ENCODE data around the gene BPHL. TPM values are rescaled to one million over a fixed set of nuclear protein-coding genes. Genes with fewer than 3 reads are reported as not detected.
A peak's percentile ranks its signal among the peaks of the same experiment; 100 is the strongest.

Gene BPHL
- total and polyA plus RNA-seq, 2 experiments from 2014 or later = 22.8 to 45.5 TPM

DNA sequence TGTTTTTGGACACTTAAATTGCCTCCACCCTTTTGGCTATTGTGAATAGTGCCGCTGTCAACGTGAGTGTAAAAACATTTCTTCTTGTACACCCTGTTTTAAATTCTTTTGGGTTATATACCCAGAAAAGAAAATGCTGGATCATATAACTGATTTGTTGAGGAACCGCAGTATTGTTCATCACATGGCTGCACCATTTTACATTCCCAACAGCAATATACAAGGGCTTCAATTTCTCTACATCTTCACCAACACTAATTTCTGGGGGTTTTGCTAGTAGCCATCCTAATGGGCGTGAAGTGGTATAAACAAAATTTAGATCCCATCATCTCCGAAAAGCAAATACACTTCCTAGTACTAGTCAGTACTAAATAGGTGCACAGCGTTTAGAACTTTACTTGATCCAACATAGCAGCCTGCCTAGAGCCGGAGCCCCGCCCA lies 579 bp upstream of the BPHL start:
- Histone ChIP-seq H3K27ac (ENCODE audit: low read depth) (peak overlapping the region; percentile 99), H3K79me2 (replicated peaks; ENCODE audit: insufficient read depth) (peaks cover 9% of the 10 kb centered on the region), H3F3A (replicated peaks; ENCODE audit: low read depth) (peaks cover 10% of the 10 kb centered on the region), H3K9me2 (ENCODE audit: insufficient read depth) (no peaks in the 10 kb centered on the region), H3K4me2 (peak overlapping the region; percentile 94), H3K27me3 (ENCODE audit: insufficient read depth) (no peaks in the 10 kb centered on the region), H3K4me3 (peak overlapping the region; percentile 97), H3K4me1 (ENCODE audit: insufficient read depth) (peaks cover 27% of the 10 kb centered on the region), H3K36me3 (ENCODE audit: insufficient read depth) (peaks cover 1% of the 10 kb centered on the region; the same call in 1 of the 2 replicates), H2AFZ (peak overlapping the region; percentile 14; the same call in 1 of the 2 replicates), H4K20me1 (replicated peaks; ENCODE audit: insufficient read depth) (no peaks in the 10 kb centered on the region; the same call in 1 of the 2 replicates)
- Mint-ChIP-seq H3K4me3 (peak overlapping the region; percentile 73), H3K27me3 (ENCODE audit: insufficient read depth, low read depth, poor library complexity) (peaks cover 8% of the 10 kb centered on the region), H3K9me3 (no peaks in the 10 kb centered on the region), H3K27ac (peak overlapping the region; percentile 87), H3K4me1 (peaks cover 26% of the 10 kb centered on the region), H3K36me3 (ENCODE audit: low read depth) (peaks cover 3% of the 10 kb centered on the region)
- ATAC-seq (no peak; the same call in 2 of the 3 replicates), DNase-seq (ENCODE audit: low spot score) (no peak)
- no peak for TF ChIP-seq POLR2AphosphoS5 (IDR thresholded peaks at IDR 0.05; ENCODE audit: low read depth)
- TF ChIP-seq, protein P1, sequence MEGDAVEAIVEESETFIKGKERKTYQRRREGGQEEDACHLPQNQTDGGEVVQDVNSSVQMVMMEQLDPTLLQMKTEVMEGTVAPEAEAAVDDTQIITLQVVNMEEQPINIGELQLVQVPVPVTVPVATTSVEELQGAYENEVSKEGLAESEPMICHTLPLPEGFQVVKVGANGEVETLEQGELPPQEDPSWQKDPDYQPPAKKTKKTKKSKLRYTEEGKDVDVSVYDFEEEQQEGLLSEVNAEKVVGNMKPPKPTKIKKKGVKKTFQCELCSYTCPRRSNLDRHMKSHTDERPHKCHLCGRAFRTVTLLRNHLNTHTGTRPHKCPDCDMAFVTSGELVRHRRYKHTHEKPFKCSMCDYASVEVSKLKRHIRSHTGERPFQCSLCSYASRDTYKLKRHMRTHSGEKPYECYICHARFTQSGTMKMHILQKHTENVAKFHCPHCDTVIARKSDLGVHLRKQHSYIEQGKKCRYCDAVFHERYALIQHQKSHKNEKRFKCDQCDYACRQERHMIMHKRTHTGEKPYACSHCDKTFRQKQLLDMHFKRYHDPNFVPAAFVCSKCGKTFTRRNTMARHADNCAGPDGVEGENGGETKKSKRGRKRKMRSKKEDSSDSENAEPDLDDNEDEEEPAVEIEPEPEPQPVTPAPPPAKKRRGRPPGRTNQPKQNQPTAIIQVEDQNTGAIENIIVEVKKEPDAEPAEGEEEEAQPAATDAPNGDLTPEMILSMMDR (conservative IDR thresholded peaks at IDR 0.05; ENCODE audit: low read depth in 2 of 2) = no peak
- TF ChIP-seq EZH2phosphoT487 (IDR thresholded peaks at IDR 0.05; ENCODE audit: unreplicated experiment) = no peak
- no peak for TF ChIP-seq ZNF331 (CRISPR knock-in tag; IDR thresholded peaks at IDR 0.05; ENCODE audit: low read depth)
- no peak for TF ChIP-seq JUNB (IDR thresholded peaks at IDR 0.05; ENCODE audit: unreplicated experiment)

DNA sequence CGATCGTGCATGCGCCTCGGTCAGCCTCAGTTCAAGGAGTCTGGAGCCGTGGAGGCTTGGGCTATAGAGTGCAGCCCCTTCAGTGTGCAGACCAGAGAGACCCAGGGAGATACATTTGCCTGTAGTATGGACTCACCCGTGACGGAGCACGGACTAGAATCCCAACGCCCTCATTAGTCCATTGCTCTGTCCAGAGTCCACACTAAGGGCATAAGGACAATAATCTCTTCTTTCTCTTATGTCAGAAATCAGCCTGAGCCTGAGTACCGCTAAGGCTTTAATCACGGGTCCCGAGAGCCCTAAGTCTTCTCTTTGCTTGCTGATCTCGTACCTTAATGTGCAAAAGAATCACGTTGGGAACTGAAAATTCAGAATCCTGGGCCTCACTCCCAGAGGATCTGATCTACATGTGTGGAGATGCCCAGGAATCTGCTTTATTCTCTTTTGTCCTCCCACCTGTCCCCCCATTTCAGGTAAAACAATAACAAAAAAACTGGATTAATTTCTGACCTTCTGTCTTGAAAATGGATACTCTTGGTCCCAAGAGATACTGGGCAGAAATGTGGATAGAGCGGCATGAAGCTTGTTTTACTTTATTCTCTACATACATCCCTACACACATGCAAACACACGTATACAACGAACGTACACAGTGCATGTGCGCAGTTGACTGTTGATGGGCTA lies 671 bp downstream of the BPHL start:
- Histone ChIP-seq H3K36me3 (ENCODE audit: insufficient read depth) (no peaks in the 10 kb centered on the region; the same call in 1 of the 2 replicates), H3K27ac (ENCODE audit: low read depth) (0 out of 2 replicates have a peak overlapping the region, but pooled peaks have one; percentile 63), H3K9me2 (ENCODE audit: insufficient read depth) (no peaks in the 10 kb centered on the region), H3F3A (replicated peaks; ENCODE audit: low read depth) (peaks cover 9% of the 10 kb centered on the region), H3K4me1 (ENCODE audit: insufficient read depth) (peaks cover 27% of the 10 kb centered on the region), H2AFZ (peak overlapping the region; percentile 92), H4K20me1 (replicated peaks; ENCODE audit: insufficient read depth) (no peaks in the 10 kb centered on the region), H3K4me3 (peak overlapping the region; percentile 97), H3K79me2 (replicated peaks; ENCODE audit: insufficient read depth) (peaks cover 9% of the 10 kb centered on the region), H3K4me2 (peak overlapping the region; percentile 94), H3K27me3 (ENCODE audit: insufficient read depth) (no peaks in the 10 kb centered on the region)
- ATAC-seq = peak; percentile 48; the same call in 1 of the 3 replicates
- Mint-ChIP-seq H3K27me3 (ENCODE audit: insufficient read depth, low read depth, poor library complexity) (peaks cover 8% of the 10 kb centered on the region), H3K4me1 (peaks cover 33% of the 10 kb centered on the region), H3K36me3 (ENCODE audit: low read depth) (peaks cover 3% of the 10 kb centered on the region), H3K9me3 (no peaks in the 10 kb centered on the region), H3K27ac (no peak overlapping the region), H3K4me3 (peak overlapping the region; percentile 73)
- DNase-seq (ENCODE audit: low spot score) = no peak
- TF ChIP-seq, protein P2, sequence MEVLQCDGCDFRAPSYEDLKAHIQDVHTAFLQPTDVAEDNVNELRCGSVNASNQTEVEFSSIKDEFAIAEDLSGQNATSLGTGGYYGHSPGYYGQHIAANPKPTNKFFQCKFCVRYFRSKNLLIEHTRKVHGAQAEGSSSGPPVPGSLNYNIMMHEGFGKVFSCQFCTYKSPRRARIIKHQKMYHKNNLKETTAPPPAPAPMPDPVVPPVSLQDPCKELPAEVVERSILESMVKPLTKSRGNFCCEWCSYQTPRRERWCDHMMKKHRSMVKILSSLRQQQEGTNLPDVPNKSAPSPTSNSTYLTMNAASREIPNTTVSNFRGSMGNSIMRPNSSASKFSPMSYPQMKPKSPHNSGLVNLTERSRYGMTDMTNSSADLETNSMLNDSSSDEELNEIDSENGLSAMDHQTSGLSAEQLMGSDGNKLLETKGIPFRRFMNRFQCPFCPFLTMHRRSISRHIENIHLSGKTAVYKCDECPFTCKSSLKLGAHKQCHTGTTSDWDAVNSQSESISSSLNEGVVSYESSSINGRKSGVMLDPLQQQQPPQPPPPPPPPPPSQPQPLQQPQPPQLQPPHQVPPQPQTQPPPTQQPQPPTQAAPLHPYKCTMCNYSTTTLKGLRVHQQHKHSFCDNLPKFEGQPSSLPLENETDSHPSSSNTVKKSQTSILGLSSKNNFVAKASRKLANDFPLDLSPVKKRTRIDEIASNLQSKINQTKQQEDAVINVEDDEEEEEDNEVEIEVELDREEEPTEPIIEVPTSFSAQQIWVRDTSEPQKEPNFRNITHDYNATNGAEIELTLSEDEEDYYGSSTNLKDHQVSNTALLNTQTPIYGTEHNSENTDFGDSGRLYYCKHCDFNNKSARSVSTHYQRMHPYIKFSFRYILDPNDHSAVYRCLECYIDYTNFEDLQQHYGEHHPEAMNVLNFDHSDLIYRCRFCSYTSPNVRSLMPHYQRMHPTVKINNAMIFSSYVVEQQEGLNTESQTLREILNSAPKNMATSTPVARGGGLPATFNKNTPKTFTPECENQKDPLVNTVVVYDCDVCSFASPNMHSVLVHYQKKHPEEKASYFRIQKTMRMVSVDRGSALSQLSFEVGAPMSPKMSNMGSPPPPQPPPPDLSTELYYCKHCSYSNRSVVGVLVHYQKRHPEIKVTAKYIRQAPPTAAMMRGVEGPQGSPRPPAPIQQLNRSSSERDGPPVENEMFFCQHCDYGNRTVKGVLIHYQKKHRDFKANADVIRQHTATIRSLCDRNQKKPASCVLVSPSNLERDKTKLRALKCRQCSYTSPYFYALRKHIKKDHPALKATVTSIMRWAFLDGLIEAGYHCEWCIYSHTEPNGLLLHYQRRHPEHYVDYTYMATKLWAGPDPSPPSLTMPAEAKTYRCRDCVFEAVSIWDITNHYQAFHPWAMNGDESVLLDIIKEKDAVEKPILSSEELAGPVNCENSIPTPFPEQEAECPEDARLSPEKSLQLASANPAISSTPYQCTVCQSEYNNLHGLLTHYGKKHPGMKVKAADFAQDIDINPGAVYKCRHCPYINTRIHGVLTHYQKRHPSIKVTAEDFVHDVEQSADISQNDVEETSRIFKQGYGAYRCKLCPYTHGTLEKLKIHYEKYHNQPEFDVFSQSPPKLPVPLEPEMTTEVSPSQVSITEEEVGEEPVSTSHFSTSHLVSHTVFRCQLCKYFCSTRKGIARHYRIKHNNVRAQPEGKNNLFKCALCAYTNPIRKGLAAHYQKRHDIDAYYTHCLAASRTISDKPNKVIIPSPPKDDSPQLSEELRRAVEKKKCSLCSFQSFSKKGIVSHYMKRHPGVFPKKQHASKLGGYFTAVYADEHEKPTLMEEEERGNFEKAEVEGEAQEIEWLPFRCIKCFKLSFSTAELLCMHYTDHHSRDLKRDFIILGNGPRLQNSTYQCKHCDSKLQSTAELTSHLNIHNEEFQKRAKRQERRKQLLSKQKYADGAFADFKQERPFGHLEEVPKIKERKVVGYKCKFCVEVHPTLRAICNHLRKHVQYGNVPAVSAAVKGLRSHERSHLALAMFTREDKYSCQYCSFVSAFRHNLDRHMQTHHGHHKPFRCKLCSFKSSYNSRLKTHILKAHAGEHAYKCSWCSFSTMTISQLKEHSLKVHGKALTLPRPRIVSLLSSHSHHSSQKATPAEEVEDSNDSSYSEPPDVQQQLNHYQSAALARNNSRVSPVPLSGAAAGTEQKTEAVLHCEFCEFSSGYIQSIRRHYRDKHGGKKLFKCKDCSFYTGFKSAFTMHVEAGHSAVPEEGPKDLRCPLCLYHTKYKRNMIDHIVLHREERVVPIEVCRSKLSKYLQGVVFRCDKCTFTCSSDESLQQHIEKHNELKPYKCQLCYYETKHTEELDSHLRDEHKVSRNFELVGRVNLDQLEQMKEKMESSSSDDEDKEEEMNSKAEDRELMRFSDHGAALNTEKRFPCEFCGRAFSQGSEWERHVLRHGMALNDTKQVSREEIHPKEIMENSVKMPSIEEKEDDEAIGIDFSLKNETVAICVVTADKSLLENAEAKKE (CRISPR knock-in tag; IDR thresholded peaks at IDR 0.05) = no peak
- no peak for TF ChIP-seq EZH2 (IDR thresholded peaks at IDR 0.05; ENCODE audit: low read depth, unreplicated experiment)
- TF ChIP-seq, protein P1 (conservative IDR thresholded peaks at IDR 0.05; ENCODE audit: low read depth in 2 of 2) = no peak
